ENCODE data around the gene MZT1.

MZT1 gene

GRCh38 chr13:72696579-72696978 is 30.9 kb downstream of the MZT1 start:
- H3K27me3 ChIP-seq (ENCODE audit: control insufficient read depth, low read length) = peaks cover 6% of the 10 kb centered on the region; the same call in 1 of the 2 replicates
- H3K9me2 ChIP-seq (replicated peaks; ENCODE audit: control insufficient read depth, low read length) = no peaks in the 10 kb centered on the region
- H3K4me3 ChIP-seq (ENCODE audit: low read length) = no peak overlapping the region
- TF ChIP-seq EZH2phosphoT487 (IDR thresholded peaks at IDR 0.05; ENCODE audit: borderline replicate concordance, low read length) (no peak), CTCF (IDR thresholded peaks at IDR 0.05; ENCODE audit: low read depth, low read length, poor library complexity, severe bottlenecking) (no peak)
- H4K20me1 ChIP-seq (ENCODE audit: control insufficient read depth, insufficient read depth, low read depth, low read length) = no peaks in the 10 kb centered on the region
- H3K4me2 ChIP-seq (ENCODE audit: low read length) = no peak overlapping the region
- no peaks in the 10 kb centered on the region for H3K4me1 ChIP-seq (ENCODE audit: control insufficient read depth, low read length)
- H3K36me3 ChIP-seq (ENCODE audit: control insufficient read depth, low read length) = no peaks in the 10 kb centered on the region
- no peak overlapping the region for H3K27ac ChIP-seq (ENCODE audit: low read depth, low read length)
- no peaks in the 10 kb centered on the region for H3K79me2 ChIP-seq (ENCODE audit: control insufficient read depth, low read length)
- H3F3A ChIP-seq (ENCODE audit: control insufficient read depth, insufficient read depth) = no peaks in the 10 kb centered on the region
- no peaks in the 10 kb centered on the region; the same call in 1 of the 2 replicates for H3K9me3 ChIP-seq (ENCODE audit: control insufficient read depth, insufficient read depth, low read length)

- peaks cover 6% of the 10 kb centered on the region; the same call in 1 of the 2 replicates for H3K27me3 ChIP-seq (ENCODE audit: control insufficient read depth, low read length)
- no peaks in the 10 kb centered on the region for H3K36me3 ChIP-seq (ENCODE audit: control insufficient read depth, low read length)
- H3K9me2 ChIP-seq (replicated peaks; ENCODE audit: control insufficient read depth, low read length) = no peaks in the 10 kb centered on the region
- H3K27ac ChIP-seq (ENCODE audit: low read depth, low read length) = no peak overlapping the region
- H3F3A ChIP-seq (ENCODE audit: control insufficient read depth, insufficient read depth) = no peaks in the 10 kb centered on the region
- no peaks in the 10 kb centered on the region for H4K20me1 ChIP-seq (ENCODE audit: control insufficient read depth, insufficient read depth, low read depth, low read length)
- no peak overlapping the region for H3K4me2 ChIP-seq (ENCODE audit: low read length)
- H3K4me1 ChIP-seq (ENCODE audit: control insufficient read depth, low read length) = no peaks in the 10 kb centered on the region
- no peaks in the 10 kb centered on the region; the same call in 1 of the 2 replicates for H3K9me3 ChIP-seq (ENCODE audit: control insufficient read depth, insufficient read depth, low read length)
- no peak for TF ChIP-seq EZH2phosphoT487 (IDR thresholded peaks at IDR 0.05; ENCODE audit: borderline replicate concordance, low read length)
- TF ChIP-seq CTCF (IDR thresholded peaks at IDR 0.05; ENCODE audit: low read depth, low read length, poor library complexity, severe bottlenecking) = no peak
- H3K79me2 ChIP-seq (ENCODE audit: control insufficient read depth, low read length) = no peaks in the 10 kb centered on the region
- no peak overlapping the region for H3K4me3 ChIP-seq (ENCODE audit: low read length)
Observed at GRCh38 chr13:72694314-72694713, 33.1 kb downstream of the MZT1 start.

GRCh38 chr13:72693832-72694231 is 33.6 kb downstream of the MZT1 start:
- Histone ChIP-seq H3K9me2 (replicated peaks; ENCODE audit: control insufficient read depth, low read length) (no peaks in the 10 kb centered on the region), H3K9me3 (ENCODE audit: control insufficient read depth, insufficient read depth, low read length) (no peaks in the 10 kb centered on the region; the same call in 1 of the 2 replicates), H3K27ac (ENCODE audit: low read depth, low read length) (no peak overlapping the region), H3K27me3 (ENCODE audit: control insufficient read depth, low read length) (peaks cover 6% of the 10 kb centered on the region; the same call in 1 of the 2 replicates), H3K79me2 (ENCODE audit: control insufficient read depth, low read length) (no peaks in the 10 kb centered on the region), H3K4me2 (ENCODE audit: low read length) (no peak overlapping the region), H4K20me1 (ENCODE audit: control insufficient read depth, insufficient read depth, low read depth, low read length) (no peaks in the 10 kb centered on the region), H3K36me3 (ENCODE audit: control insufficient read depth, low read length) (no peaks in the 10 kb centered on the region), H3F3A (ENCODE audit: control insufficient read depth, insufficient read depth) (no peaks in the 10 kb centered on the region), H3K4me1 (ENCODE audit: control insufficient read depth, low read length) (no peaks in the 10 kb centered on the region), H3K4me3 (ENCODE audit: low read length) (no peak overlapping the region)
- TF ChIP-seq EZH2phosphoT487 (IDR thresholded peaks at IDR 0.05; ENCODE audit: borderline replicate concordance, low read length) (no peak), CTCF (IDR thresholded peaks at IDR 0.05; ENCODE audit: low read depth, low read length, poor library complexity, severe bottlenecking) (no peak)

All from DOHH2 (cell line).